Osteocyte (in vitro differentiated cells): ENCODE results near the gene KIR2DL3. TPM values are rescaled to one million over a fixed set of nuclear protein-coding genes. Genes with fewer than 3 reads are reported as not detected.
A peak's percentile ranks its signal among the peaks of the same experiment; 100 is the strongest.
"Not testable (repeated sequence)": the region's sequence is repeated elsewhere in the genome, so short reads cannot be mapped to it uniquely, and the experiment has no call there.

Experiments
- DNase-seq: peaks from one replicate; pipeline ENCODE4 v3.0.0; 2021; ENCODE audit warnings: mixed read lengths; ENCODE audit not compliant: unreplicated experiment; ENCODE audit errors: extremely low spot score
- H3K27ac Mint-ChIP-seq: one replicate; pipeline ENCODE4 v1.8.0; 2021; ENCODE audit warnings: mild to moderate bottlenecking, mixed read lengths; ENCODE audit not compliant: unreplicated experiment
- H3K27me3 Mint-ChIP-seq: one replicate; pipeline ENCODE4 v1.8.0; 2021; ENCODE audit warnings: mixed read lengths; ENCODE audit not compliant: unreplicated experiment
- H3K36me3 Mint-ChIP-seq: one replicate; pipeline ENCODE4 v1.8.0; 2021; ENCODE audit warnings: mixed read lengths; ENCODE audit not compliant: unreplicated experiment
- H3K4me1 Mint-ChIP-seq: one replicate; pipeline ENCODE4 v1.8.0; 2021; ENCODE audit warnings: mixed read lengths; ENCODE audit not compliant: unreplicated experiment
- H3K4me3 Mint-ChIP-seq: one replicate; pipeline ENCODE4 v1.8.0; 2021; ENCODE audit warnings: mild to moderate bottlenecking, moderate library complexity, mixed read lengths; ENCODE audit not compliant: unreplicated experiment
- H3K9me3 Mint-ChIP-seq: one replicate; pipeline ENCODE4 v1.8.0; 2021; ENCODE audit warnings: mixed read lengths; ENCODE audit not compliant: unreplicated experiment
- total RNA-seq: library from RNA; stranded (reverse); gene quantifications from 2 replicates; pipeline ENCODE4 v1.2.1, GENCODE V29; 2021

KIR2DL3 gene
- total RNA-seq, 1 donor from 2014 or later: not detected

- H3K4me3 Mint-ChIP-seq, H3K36me3 Mint-ChIP-seq, H3K27ac Mint-ChIP-seq: not testable (repeated sequence)
Measured at GRCh38 chr19:54770511-54770910, 32.2 kb downstream of the KIR2DL3 start.

GRCh38 chr19:54771018-54771960 lies 33.0 kb downstream of the KIR2DL3 start:
- DNase-seq: peak; percentile 80
- H3K9me3 Mint-ChIP-seq: peaks cover 63% of the 10 kb centered on the region
- H3K4me3 Mint-ChIP-seq, H3K27ac Mint-ChIP-seq, H3K36me3 Mint-ChIP-seq, H3K27me3 Mint-ChIP-seq, H3K4me1 Mint-ChIP-seq: not testable (repeated sequence)

More at GRCh38 chr19:54770511-54770910, 32.2 kb downstream of the KIR2DL3 start:
- DNase-seq, H3K27me3 Mint-ChIP-seq, H3K4me1 Mint-ChIP-seq: not testable (repeated sequence)
- peaks cover 63% of the 10 kb centered on the region for H3K9me3 Mint-ChIP-seq

GRCh38 chr19:54772666-54773065 lies 34.4 kb downstream of the KIR2DL3 start:
- H3K27ac Mint-ChIP-seq, H3K4me3 Mint-ChIP-seq, H3K27me3 Mint-ChIP-seq, H3K4me1 Mint-ChIP-seq, H3K36me3 Mint-ChIP-seq: not testable (repeated sequence)
- peaks cover 54% of the 10 kb centered on the region for H3K9me3 Mint-ChIP-seq
- DNase-seq: peak; percentile 79

GRCh38 chr19:54775095-54775815 lies 36.9 kb downstream of the KIR2DL3 start:
- H3K4me1 Mint-ChIP-seq: not testable (repeated sequence)

GRCh38 chr19:54775830-54776229 lies 37.5 kb downstream of the KIR2DL3 start:
- H3K36me3 Mint-ChIP-seq, H3K4me1 Mint-ChIP-seq, H3K27me3 Mint-ChIP-seq, H3K4me3 Mint-ChIP-seq, H3K27ac Mint-ChIP-seq: not testable (repeated sequence)
- H3K9me3 Mint-ChIP-seq: peaks cover 34% of the 10 kb centered on the region
- DNase-seq: peak; percentile 78

More at GRCh38 chr19:54775095-54775815, 36.9 kb downstream of the KIR2DL3 start:
- peaks cover 37% of the 10 kb centered on the region for H3K9me3 Mint-ChIP-seq
- H3K27ac Mint-ChIP-seq, H3K36me3 Mint-ChIP-seq, H3K27me3 Mint-ChIP-seq, H3K4me3 Mint-ChIP-seq: not testable (repeated sequence)
- DNase-seq: peak; percentile 86

DNA sequence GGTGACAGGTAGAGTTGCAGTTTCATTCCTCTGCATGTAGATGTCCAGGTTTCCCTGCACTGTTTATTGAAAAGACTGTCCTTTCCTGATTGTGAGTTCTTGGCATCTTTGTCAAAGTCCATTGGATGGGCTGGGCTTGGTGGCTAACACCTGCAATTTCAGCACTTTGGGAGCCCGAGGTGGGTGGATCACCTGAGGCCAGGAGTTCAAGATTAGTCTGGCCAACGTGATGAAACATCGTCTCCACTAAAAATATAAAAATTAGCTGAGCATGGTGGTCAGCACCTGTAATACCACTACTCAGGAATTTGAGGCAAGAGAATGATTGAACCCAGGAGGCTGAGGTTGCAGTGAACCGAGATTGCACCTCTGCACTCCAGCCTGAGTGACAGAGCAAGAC lies 39.5 kb downstream of the KIR2DL3 start:
- not testable (repeated sequence) for H3K27ac Mint-ChIP-seq, H3K27me3 Mint-ChIP-seq, H3K4me3 Mint-ChIP-seq, H3K36me3 Mint-ChIP-seq, H3K4me1 Mint-ChIP-seq
- peaks cover 30% of the 10 kb centered on the region for H3K9me3 Mint-ChIP-seq
- DNase-seq: peak; percentile 69

DNA sequence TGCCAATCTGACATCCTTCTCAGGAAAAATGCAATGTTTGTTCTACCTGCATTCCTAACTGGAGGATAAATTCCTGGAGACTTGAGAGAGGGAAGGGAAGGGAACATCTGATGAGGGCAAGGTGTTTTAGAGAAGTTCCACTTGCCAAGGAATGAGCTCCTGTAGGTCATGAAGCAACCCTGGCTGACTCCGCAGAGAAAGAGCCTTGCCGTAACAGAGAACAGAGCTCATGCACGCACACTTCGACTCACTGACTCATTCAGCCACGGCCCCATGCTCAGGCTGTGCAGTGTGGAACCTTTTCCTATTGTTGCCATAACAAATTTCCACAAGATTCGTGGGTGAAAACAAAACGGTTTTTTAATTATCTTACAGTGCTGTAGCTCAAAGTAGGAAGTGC lies 40.6 kb downstream of the KIR2DL3 start:
- not testable (repeated sequence) for H3K36me3 Mint-ChIP-seq, H3K4me1 Mint-ChIP-seq, H3K27me3 Mint-ChIP-seq, H3K27ac Mint-ChIP-seq, H3K4me3 Mint-ChIP-seq
- peak; percentile 63 for DNase-seq
- H3K9me3 Mint-ChIP-seq: peaks cover 30% of the 10 kb centered on the region

DNA sequence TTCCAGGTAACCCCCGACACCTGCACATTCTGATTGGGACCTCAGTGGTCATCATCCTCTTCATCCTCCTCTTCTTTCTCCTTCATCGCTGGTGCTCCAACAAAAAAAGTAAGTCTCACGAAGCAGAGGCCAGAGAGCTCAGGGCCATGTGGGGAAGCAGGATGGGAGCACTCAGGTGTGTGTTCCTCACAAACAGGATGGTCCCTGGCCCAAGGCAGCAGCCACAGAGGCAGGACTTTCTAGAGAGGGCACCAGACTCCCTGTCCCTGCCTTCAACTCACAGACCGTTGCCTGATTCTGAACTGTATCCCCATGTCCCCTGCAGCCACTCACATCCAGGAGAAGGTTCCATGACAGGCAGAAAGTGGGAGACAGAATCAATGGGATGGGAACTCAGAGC lies 44.6 kb downstream of the KIR2DL3 start:
- H3K4me1 Mint-ChIP-seq, H3K36me3 Mint-ChIP-seq, H3K27ac Mint-ChIP-seq, H3K4me3 Mint-ChIP-seq, H3K27me3 Mint-ChIP-seq: not testable (repeated sequence)
- H3K9me3 Mint-ChIP-seq: peaks cover 40% of the 10 kb centered on the region
- DNase-seq: peak; percentile 25

DNA sequence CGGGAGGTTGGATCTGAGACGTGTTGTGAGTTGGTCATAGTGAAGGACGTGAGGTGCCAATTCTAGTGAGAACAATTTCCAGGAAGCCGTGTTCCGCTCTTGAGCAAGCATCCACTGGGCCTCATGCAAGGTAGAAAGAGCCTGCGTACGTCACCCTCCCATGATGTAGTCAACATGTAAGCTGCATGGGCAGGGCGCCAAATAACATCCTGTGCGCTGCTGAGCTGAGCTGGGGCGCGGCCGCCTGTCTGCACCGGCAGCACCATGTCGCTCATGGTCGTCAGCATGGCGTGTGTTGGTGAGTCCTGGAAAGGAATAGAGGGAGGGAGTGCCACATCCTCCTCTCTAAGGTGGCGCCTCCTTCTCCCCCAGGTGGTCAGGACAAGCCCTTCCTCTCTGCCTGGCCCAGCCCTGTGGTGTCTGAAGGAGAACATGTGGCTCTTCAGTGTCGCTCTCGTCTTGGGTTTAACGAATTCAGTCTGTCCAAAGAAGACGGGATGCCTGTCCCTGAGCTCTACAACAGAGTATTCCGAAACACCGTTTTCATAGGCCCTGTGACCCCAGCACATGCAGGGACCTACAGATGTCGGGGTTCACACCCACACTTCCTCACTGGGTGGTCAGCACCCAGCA lies 47.9 kb downstream of the KIR2DL3 start:
- not testable (repeated sequence) for H3K4me3 Mint-ChIP-seq, H3K27me3 Mint-ChIP-seq, H3K4me1 Mint-ChIP-seq, H3K36me3 Mint-ChIP-seq, H3K27ac Mint-ChIP-seq
- peak; percentile 72 for DNase-seq
- H3K9me3 Mint-ChIP-seq: peaks cover 53% of the 10 kb centered on the region

- H3K27me3 Mint-ChIP-seq, H3K4me3 Mint-ChIP-seq, H3K36me3 Mint-ChIP-seq, H3K27ac Mint-ChIP-seq, H3K4me1 Mint-ChIP-seq: not testable (repeated sequence)
- peaks cover 60% of the 10 kb centered on the region for H3K9me3 Mint-ChIP-seq
- DNase-seq: peak; percentile 70
Measured at GRCh38 chr19:54788154-54788553, 49.8 kb downstream of the KIR2DL3 start.
